ENCODE measurements around the gene CLPTM1. TPM values are rescaled to one million over a fixed set of nuclear protein-coding genes. Genes with fewer than 3 reads are reported as not detected.

CLPTM1 gene
- total and polyA plus RNA-seq, 9 of the 15 experiments (the other 6 are each of a cell fraction or from before 2014, with no cell fraction given), result 0.37 to 96.0 (median 27.5) TPM

- TF ChIP-seq E2F3 (CRISPR knock-in tag; IDR thresholded peaks at IDR 0.05) (0 out of 2 replicates have a peak, but pooled peaks have one; percentile 20), FOXA3 (CRISPR knock-in tag; conservative IDR thresholded peaks at IDR 0.05 in 1 of 2, IDR thresholded peaks at IDR 0.05 in 1 of 2) (no peak), ZNF583 (CRISPR knock-in tag; IDR thresholded peaks at IDR 0.05) (no peak), FUS (optimal IDR thresholded peaks at IDR 0.05; ENCODE audit: low read depth, low read length) (no peak), MAZ (CRISPR knock-in tag; conservative IDR thresholded peaks at IDR 0.05 in 1 of 2, IDR thresholded peaks at IDR 0.05 in 1 of 2) (peak; percentile 82 to 94), SMARCB1 (IDR thresholded peaks at IDR 0.05; ENCODE audit: insufficient read length, low read depth) (no peak), BRCA1 (IDR thresholded peaks at IDR 0.05) (no peak), BRCA1 (CRISPR knock-in tag; IDR thresholded peaks at IDR 0.05) (no peak), ZSCAN32 (CRISPR knock-in tag; IDR thresholded peaks at IDR 0.05) (no peak), ZFPM2 (CRISPR knock-in tag; IDR thresholded peaks at IDR 0.05) (no peak), KHSRP (IDR thresholded peaks at IDR 0.05) (no peak), FOS (IDR thresholded peaks at IDR 0.05; ENCODE audit: extremely low read depth, insufficient read length) (no peak), ERF (CRISPR knock-in tag; IDR thresholded peaks at IDR 0.05) (peak; percentile 88; the same call in 1 of the 2 replicates), CBX8 (IDR thresholded peaks at IDR 0.05; ENCODE audit: borderline replicate concordance, extremely low read depth, low read depth, low read length, poor library complexity, severe bottlenecking) (no peak)
- TF ChIP-seq, protein P1, sequence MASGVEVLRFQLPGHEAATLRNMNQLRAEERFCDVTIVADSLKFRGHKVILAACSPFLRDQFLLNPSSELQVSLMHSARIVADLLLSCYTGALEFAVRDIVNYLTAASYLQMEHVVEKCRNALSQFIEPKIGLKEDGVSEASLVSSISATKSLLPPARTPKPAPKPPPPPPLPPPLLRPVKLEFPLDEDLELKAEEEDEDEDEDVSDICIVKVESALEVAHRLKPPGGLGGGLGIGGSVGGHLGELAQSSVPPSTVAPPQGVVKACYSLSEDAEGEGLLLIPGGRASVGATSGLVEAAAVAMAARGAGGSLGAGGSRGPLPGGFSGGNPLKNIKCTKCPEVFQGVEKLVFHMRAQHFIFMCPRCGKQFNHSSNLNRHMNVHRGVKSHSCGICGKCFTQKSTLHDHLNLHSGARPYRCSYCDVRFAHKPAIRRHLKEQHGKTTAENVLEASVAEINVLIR (CRISPR knock-in tag; IDR thresholded peaks at IDR 0.05), result no peak
- TF ChIP-seq, protein P2, sequence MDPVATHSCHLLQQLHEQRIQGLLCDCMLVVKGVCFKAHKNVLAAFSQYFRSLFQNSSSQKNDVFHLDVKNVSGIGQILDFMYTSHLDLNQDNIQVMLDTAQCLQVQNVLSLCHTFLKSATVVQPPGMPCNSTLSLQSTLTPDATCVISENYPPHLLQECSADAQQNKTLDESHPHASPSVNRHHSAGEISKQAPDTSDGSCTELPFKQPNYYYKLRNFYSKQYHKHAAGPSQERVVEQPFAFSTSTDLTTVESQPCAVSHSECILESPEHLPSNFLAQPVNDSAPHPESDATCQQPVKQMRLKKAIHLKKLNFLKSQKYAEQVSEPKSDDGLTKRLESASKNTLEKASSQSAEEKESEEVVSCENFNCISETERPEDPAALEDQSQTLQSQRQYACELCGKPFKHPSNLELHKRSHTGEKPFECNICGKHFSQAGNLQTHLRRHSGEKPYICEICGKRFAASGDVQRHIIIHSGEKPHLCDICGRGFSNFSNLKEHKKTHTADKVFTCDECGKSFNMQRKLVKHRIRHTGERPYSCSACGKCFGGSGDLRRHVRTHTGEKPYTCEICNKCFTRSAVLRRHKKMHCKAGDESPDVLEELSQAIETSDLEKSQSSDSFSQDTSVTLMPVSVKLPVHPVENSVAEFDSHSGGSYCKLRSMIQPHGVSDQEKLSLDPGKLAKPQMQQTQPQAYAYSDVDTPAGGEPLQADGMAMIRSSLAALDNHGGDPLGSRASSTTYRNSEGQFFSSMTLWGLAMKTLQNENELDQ (CRISPR knock-in tag; IDR thresholded peaks at IDR 0.05; ENCODE audit: borderline replicate concordance), result no peak
- TF ChIP-seq, protein P3, sequence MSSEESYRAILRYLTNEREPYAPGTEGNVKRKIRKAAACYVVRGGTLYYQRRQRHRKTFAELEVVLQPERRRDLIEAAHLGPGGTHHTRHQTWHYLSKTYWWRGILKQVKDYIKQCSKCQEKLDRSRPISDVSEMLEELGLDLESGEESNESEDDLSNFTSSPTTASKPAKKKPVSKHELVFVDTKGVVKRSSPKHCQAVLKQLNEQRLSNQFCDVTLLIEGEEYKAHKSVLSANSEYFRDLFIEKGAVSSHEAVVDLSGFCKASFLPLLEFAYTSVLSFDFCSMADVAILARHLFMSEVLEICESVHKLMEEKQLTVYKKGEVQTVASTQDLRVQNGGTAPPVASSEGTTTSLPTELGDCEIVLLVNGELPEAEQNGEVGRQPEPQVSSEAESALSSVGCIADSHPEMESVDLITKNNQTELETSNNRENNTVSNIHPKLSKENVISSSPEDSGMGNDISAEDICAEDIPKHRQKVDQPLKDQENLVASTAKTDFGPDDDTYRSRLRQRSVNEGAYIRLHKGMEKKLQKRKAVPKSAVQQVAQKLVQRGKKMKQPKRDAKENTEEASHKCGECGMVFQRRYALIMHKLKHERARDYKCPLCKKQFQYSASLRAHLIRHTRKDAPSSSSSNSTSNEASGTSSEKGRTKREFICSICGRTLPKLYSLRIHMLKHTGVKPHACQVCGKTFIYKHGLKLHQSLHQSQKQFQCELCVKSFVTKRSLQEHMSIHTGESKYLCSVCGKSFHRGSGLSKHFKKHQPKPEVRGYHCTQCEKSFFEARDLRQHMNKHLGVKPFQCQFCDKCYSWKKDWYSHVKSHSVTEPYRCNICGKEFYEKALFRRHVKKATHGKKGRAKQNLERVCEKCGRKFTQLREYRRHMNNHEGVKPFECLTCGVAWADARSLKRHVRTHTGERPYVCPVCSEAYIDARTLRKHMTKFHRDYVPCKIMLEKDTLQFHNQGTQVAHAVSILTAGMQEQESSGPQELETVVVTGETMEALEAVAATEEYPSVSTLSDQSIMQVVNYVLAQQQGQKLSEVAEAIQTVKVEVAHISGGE (CRISPR knock-in tag; IDR thresholded peaks at IDR 0.05), result peak in 2 of 3 experiments; percentile 60 to 65; a peak in 3 of 6 replicates
Measured at GRCh38 chr19:45038931-45039893, 84.0 kb downstream of the CLPTM1 start, which contains the start of gene CLASRP (continued).

Measured in K562 (cell line).